ENCODE measurements around the gene CDC14A. TPM values are rescaled to one million over a fixed set of nuclear protein-coding genes. Genes with fewer than 3 reads are reported as not detected.
A peak's percentile ranks its signal among the peaks of the same experiment; 100 is the strongest.
"Not testable (repeated sequence)": the region's sequence is repeated elsewhere in the genome, so short reads cannot be mapped to it uniquely, and the experiment has no call there.

Gene CDC14A
- total RNA-seq, 2 experiments from 2014 or later = 12.2 to 13.6 TPM

- H3K27me3 Mint-ChIP-seq; H3K4me3 Mint-ChIP-seq; ATAC-seq; H3K36me3 Mint-ChIP-seq (ENCODE audit: low read depth); H3K4me1 Mint-ChIP-seq; intact Hi-C loops (cut with DNase I, micrococcal nuclease); DNase-seq; H3K27ac Mint-ChIP-seq; CTCF ChIA-PET; H3K9me3 Mint-ChIP-seq (ENCODE audit: low read depth): not testable (repeated sequence)
- POLR2A ChIA-PET = interaction anchor here (0.6 kb wide), 1 partner anchor 455 kb away, joined by 4 read pairs; no protein-coding TSS in a partner anchor
Observed at GRCh38 chr1:100337878-100338277, 14.4 kb upstream of the CDC14A start.

- CTCF ChIA-PET; intact Hi-C loops (cut with DNase I, micrococcal nuclease); H3K36me3 Mint-ChIP-seq (ENCODE audit: low read depth); ATAC-seq; H3K4me3 Mint-ChIP-seq; H3K4me1 Mint-ChIP-seq; DNase-seq; H3K27me3 Mint-ChIP-seq; H3K9me3 Mint-ChIP-seq (ENCODE audit: low read depth); H3K27ac Mint-ChIP-seq: not testable (repeated sequence)
- POLR2A ChIA-PET = interaction anchor here (1.0 kb wide), 1 partner anchor 119 kb away, joined by 4 read pairs; no protein-coding TSS in a partner anchor
Observed at GRCh38 chr1:100339735-100340134, 12.6 kb upstream of the CDC14A start.

- ChIA-PET CTCF (no interaction called here), POLR2A (no interaction called here)
- intact Hi-C loops (cut with DNase I, micrococcal nuclease) = no loop called here
- H3K4me3 Mint-ChIP-seq = no peak overlapping the region
- H3K9me3 Mint-ChIP-seq (ENCODE audit: low read depth) = no peaks in the 10 kb centered on the region
- no peak for ATAC-seq
- no peak for DNase-seq
- H3K27ac Mint-ChIP-seq = no peak overlapping the region
- H3K27me3 Mint-ChIP-seq = no peaks in the 10 kb centered on the region
- H3K4me1 Mint-ChIP-seq = no peaks in the 10 kb centered on the region
- H3K36me3 Mint-ChIP-seq (ENCODE audit: low read depth) = no peaks in the 10 kb centered on the region
Observed at GRCh38 chr1:100340494-100340893, 11.8 kb upstream of the CDC14A start.

GRCh38 chr1:100342348-100342747 lies 10.0 kb upstream of the CDC14A start:
- Mint-ChIP-seq H3K27me3 (no peaks in the 10 kb centered on the region), H3K36me3 (ENCODE audit: low read depth) (no peaks in the 10 kb centered on the region), H3K4me1 (no peaks in the 10 kb centered on the region), H3K9me3 (ENCODE audit: low read depth) (no peaks in the 10 kb centered on the region), H3K27ac (no peak overlapping the region), H3K4me3 (no peak overlapping the region)
- DNase-seq (no peak), ATAC-seq (no peak)
- CTCF ChIA-PET = interaction anchor here (0.6 to 0.9 kb wide), 2 partner anchors 11 to 526 kb away, joined by 3 read pairs; no protein-coding TSS in a partner anchor
- intact Hi-C loops (cut with DNase I, micrococcal nuclease) = no loop called here
- POLR2A ChIA-PET = no interaction called here

GRCh38 chr1:100343897-100344296 lies 8.4 kb upstream of the CDC14A start:
- intact Hi-C loops (cut with DNase I, micrococcal nuclease) = no loop called here
- Mint-ChIP-seq H3K36me3 (ENCODE audit: low read depth) (no peaks in the 10 kb centered on the region), H3K9me3 (ENCODE audit: low read depth) (no peaks in the 10 kb centered on the region), H3K4me3 (no peak overlapping the region), H3K4me1 (no peaks in the 10 kb centered on the region), H3K27me3 (no peaks in the 10 kb centered on the region), H3K27ac (no peak overlapping the region)
- no peak for DNase-seq
- POLR2A ChIA-PET = no interaction called here
- CTCF ChIA-PET = interaction anchor here (0.7 kb wide), 1 partner anchor 895 kb away, joined by 3 read pairs; no protein-coding TSS in a partner anchor
- ATAC-seq = no peak

GRCh38 chr1:100344774-100345173 lies 7.5 kb upstream of the CDC14A start:
- no peaks in the 10 kb centered on the region for H3K27me3 Mint-ChIP-seq

GRCh38 chr1:100346387-100346786 lies 5.9 kb upstream of the CDC14A start:
- intact Hi-C loops (cut with DNase I, micrococcal nuclease) = no loop called here
- ATAC-seq (no peak), DNase-seq (no peak)
- Mint-ChIP-seq H3K9me3 (ENCODE audit: low read depth) (no peaks in the 10 kb centered on the region), H3K4me3 (no peak overlapping the region), H3K27me3 (no peaks in the 10 kb centered on the region), H3K27ac (no peak overlapping the region), H3K4me1 (no peaks in the 10 kb centered on the region), H3K36me3 (ENCODE audit: low read depth) (no peaks in the 10 kb centered on the region)
- ChIA-PET CTCF (interaction anchor here (0.6 to 2.5 kb wide), 3 partner anchors 11 to 112 kb away, joined by 3 to 12 read pairs (median 4); no protein-coding TSS in a partner anchor), POLR2A (no interaction called here)

More at GRCh38 chr1:100344774-100345173, 7.5 kb upstream of the CDC14A start:
- no peak overlapping the region for H3K4me3 Mint-ChIP-seq
- ChIA-PET POLR2A (no interaction called here), CTCF (no interaction called here)
- no peaks in the 10 kb centered on the region for H3K9me3 Mint-ChIP-seq (ENCODE audit: low read depth)
- no peak overlapping the region for H3K27ac Mint-ChIP-seq
- H3K36me3 Mint-ChIP-seq (ENCODE audit: low read depth) = no peaks in the 10 kb centered on the region
- no peak for DNase-seq
- H3K4me1 Mint-ChIP-seq = no peaks in the 10 kb centered on the region
- no peak for ATAC-seq
- intact Hi-C loops (cut with DNase I, micrococcal nuclease) = no loop called here

GRCh38 chr1:100347009-100347966 lies 5.0 kb upstream of the CDC14A start:
- CTCF ChIA-PET = interaction anchor here (0.6 to 2.5 kb wide), 5 partner anchors 10 to 111 kb away, joined by 3 to 12 read pairs (median 4); no protein-coding TSS in a partner anchor
- POLR2A ChIA-PET = no interaction called here
- DNase-seq = no peak
- Mint-ChIP-seq H3K4me1 (no peaks in the 10 kb centered on the region), H3K27ac (no peak overlapping the region), H3K27me3 (no peaks in the 10 kb centered on the region), H3K4me3 (no peak overlapping the region), H3K36me3 (ENCODE audit: low read depth) (no peaks in the 10 kb centered on the region), H3K9me3 (ENCODE audit: low read depth) (no peaks in the 10 kb centered on the region)
- no peak for ATAC-seq
- intact Hi-C loops (cut with DNase I, micrococcal nuclease) = no loop called here

GRCh38 chr1:100348549-100349144 lies 3.7 kb upstream of the CDC14A start:
- CTCF ChIA-PET = interaction anchor here (1.2 kb wide), 1 partner anchor 23 kb away, joined by 3 read pairs; no protein-coding TSS in a partner anchor

GRCh38 chr1:100349246-100349645 lies 3.1 kb upstream of the CDC14A start:
- CTCF ChIA-PET = no interaction called here
- Mint-ChIP-seq H3K27ac (no peak overlapping the region), H3K27me3 (no peaks in the 10 kb centered on the region), H3K4me1 (peaks cover 5% of the 10 kb centered on the region), H3K36me3 (ENCODE audit: low read depth) (peaks cover 6% of the 10 kb centered on the region), H3K9me3 (ENCODE audit: low read depth) (no peaks in the 10 kb centered on the region), H3K4me3 (no peak overlapping the region)
- ATAC-seq (no peak), DNase-seq (no peak)
- POLR2A ChIA-PET = interaction anchor here (0.7 kb wide), 1 partner anchor 17 kb away, joined by 5 read pairs; no protein-coding TSS in a partner anchor
- intact Hi-C loops (cut with DNase I, micrococcal nuclease) = no loop called here

More at GRCh38 chr1:100348549-100349144, 3.7 kb upstream of the CDC14A start:
- Mint-ChIP-seq H3K4me1 (no peaks in the 10 kb centered on the region), H3K4me3 (no peak overlapping the region), H3K36me3 (ENCODE audit: low read depth) (peaks cover 2% of the 10 kb centered on the region), H3K27me3 (no peaks in the 10 kb centered on the region), H3K9me3 (ENCODE audit: low read depth) (no peaks in the 10 kb centered on the region), H3K27ac (no peak overlapping the region)
- DNase-seq (no peak), ATAC-seq (no peak)
- POLR2A ChIA-PET = interaction anchor here (0.7 kb wide), 1 partner anchor 18 kb away, joined by 5 read pairs; no protein-coding TSS in a partner anchor
- intact Hi-C loops (cut with DNase I, micrococcal nuclease) = no loop called here

- no peak for ATAC-seq
- H3K27ac Mint-ChIP-seq = peak overlapping the region; percentile 97
- H3K9me3 Mint-ChIP-seq (ENCODE audit: low read depth) = no peaks in the 10 kb centered on the region
- H3K36me3 Mint-ChIP-seq (ENCODE audit: low read depth) = peaks cover 15% of the 10 kb centered on the region
- H3K27me3 Mint-ChIP-seq = no peaks in the 10 kb centered on the region
- intact Hi-C loops (cut with DNase I, micrococcal nuclease) = loop anchor here (1.0 to 10.0 kb wide), 11 partner anchors 50 to 887 kb away; partner anchors contain the start of genes DBT (in 2 of the 2), EXTL2 (in 2 of the 2), RTCA (in 2 of the 2) and S1PR1 (in 1 of the 2)
- ChIA-PET POLR2A (interaction anchor here (0.9 kb wide), 1 partner anchor 218 kb away, joined by 3 read pairs; the partner anchor contains the start of genes SASS6 and TRMT13), CTCF (interaction anchor here (5.1 kb wide), 1 partner anchor 104 kb away, joined by 44 read pairs; no protein-coding TSS in a partner anchor)
- H3K4me1 Mint-ChIP-seq = peaks cover 20% of the 10 kb centered on the region
- H3K4me3 Mint-ChIP-seq = peak overlapping the region; percentile 97
- no peak for DNase-seq
Observed at GRCh38 chr1:100350787-100351094, 1.6 kb upstream of the CDC14A start.

All from activated CD4-positive, alpha-beta T cell treated with anti-CD3 and anti-CD28 coated beads for 36 hours (primary cell).